H1 (cell line): ENCODE data around the gene RGL3. TPM values are rescaled to one million over a fixed set of nuclear protein-coding genes. Genes with fewer than 3 reads are reported as not detected.

Source experiments
- BRCA1 ChIP-seq: IDR thresholded peaks from 2 replicates; pipeline ENCODE4 v1.6.1; 2012; ENCODE audit warnings: low read depth, low read length, improper control_type of control experiment
- CBX5 ChIP-seq: fragments of 300-800, 300-1000 bp; sonication (generic); IDR thresholded peaks from 2 replicates; pipeline ENCODE4 v1.7.1; 2016; ENCODE audit warnings: antibody characterized with exemption, low read length, low read depth
- CTBP2 ChIP-seq: IDR thresholded peaks from 2 replicates; pipeline ENCODE4 v1.7.0; 2011; ENCODE audit warnings: borderline replicate concordance, mild to moderate bottlenecking, moderate library complexity, mixed read lengths, low read length; ENCODE audit not compliant: insufficient read depth, insufficient read length
- POLR2AphosphoS5 ChIP-seq: IDR thresholded peaks from 2 replicates; pipeline ENCODE4 v1.6.1; 2011; ENCODE audit warnings: low read depth, low read length
- RBBP5 ChIP-seq: IDR thresholded peaks from 2 replicates; pipeline ENCODE4 v1.7.1; 2012; ENCODE audit warnings: low read depth, mild to moderate bottlenecking, inconsistent platforms, low read length, moderate library complexity, borderline replicate concordance
- RNF2 ChIP-seq: fragments of 200-900, 300-1000 bp; sonication (generic); IDR thresholded peaks from 2 replicates; pipeline ENCODE4 v1.7.1; 2016; ENCODE audit warnings: borderline replicate concordance, low read depth, mild to moderate bottlenecking, antibody characterized with exemption, low read length; ENCODE audit not compliant: poor library complexity, severe bottlenecking; ENCODE audit errors: missing control alignments
- SAP30 ChIP-seq: fragments of 300-600 bp; sonication (generic); IDR thresholded peaks from 2 replicates; pipeline ENCODE4 v1.7.1; 2012; ENCODE audit warnings: low read length, moderate library complexity, mild to moderate bottlenecking, inconsistent platforms; ENCODE audit not compliant: insufficient read depth, insufficient replicate concordance
- SUZ12 ChIP-seq: fragments of 200-600 bp; sonication (generic); IDR thresholded peaks from 2 replicates; pipeline ENCODE4 v1.6.1; 2012; ENCODE audit warnings: mild to moderate bottlenecking, inconsistent platforms, low read length, moderate library complexity, mixed read lengths
- TEAD4 ChIP-seq: IDR thresholded peaks from 2 replicates; pipeline ENCODE4 v1.6.1; 2012; ENCODE audit warnings: low read depth, low read length, inconsistent platforms, mixed read lengths
- YY1 ChIP-seq: IDR thresholded peaks from 2 replicates; pipeline ENCODE4 v1.6.1; 2011; ENCODE audit warnings: low read depth, mild to moderate bottlenecking, low read length
- polyA plus RNA-seq, 7 experiments: library from polyadenylated mRNA; depleted of rRNA in 3 of 7; stranded (reverse) in 5 of 7; unstranded in 2 of 7; fragments of >200 nt in 5 of 7; fragments of 200-250 nt in 2 of 7; gene quantifications; 1 replicate in 5 of 7; 2 replicates in 1 of 7; 4 replicates in 1 of 7; pipeline versions ENCODE4 v1.2.1 to v1.2.3, GENCODE V29; 2011 to 2013; ENCODE audit warnings: missing spikeins in 2 of 7, mixed read lengths in 2 of 7
- total RNA-seq: library from RNA; stranded (reverse); fragmentation: NEBNext Ultra II Directional; extraction: Animal tissue kit (Norgen Biotek cat#: 25700); gene quantifications from 2 replicates; pipeline ENCODE4 v1.2.1, GENCODE V29; 2021
- TF ChIP-seq, protein P1 (sequence below): IDR thresholded peaks from 2 replicates; pipeline ENCODE4 v1.6.1; 2012; ENCODE audit warnings: inconsistent platforms
- TF ChIP-seq, protein P2 (sequence below): IDR thresholded peaks from 2 replicates; pipeline ENCODE4 v1.6.1; 2012; ENCODE audit warnings: inconsistent platforms

RGL3 gene
- total and polyA plus RNA-seq, 2 of the 8 experiments (the other 6 are each of a cell fraction or from before 2014, with no cell fraction given): 36.9 to 40.9 TPM

DNA sequence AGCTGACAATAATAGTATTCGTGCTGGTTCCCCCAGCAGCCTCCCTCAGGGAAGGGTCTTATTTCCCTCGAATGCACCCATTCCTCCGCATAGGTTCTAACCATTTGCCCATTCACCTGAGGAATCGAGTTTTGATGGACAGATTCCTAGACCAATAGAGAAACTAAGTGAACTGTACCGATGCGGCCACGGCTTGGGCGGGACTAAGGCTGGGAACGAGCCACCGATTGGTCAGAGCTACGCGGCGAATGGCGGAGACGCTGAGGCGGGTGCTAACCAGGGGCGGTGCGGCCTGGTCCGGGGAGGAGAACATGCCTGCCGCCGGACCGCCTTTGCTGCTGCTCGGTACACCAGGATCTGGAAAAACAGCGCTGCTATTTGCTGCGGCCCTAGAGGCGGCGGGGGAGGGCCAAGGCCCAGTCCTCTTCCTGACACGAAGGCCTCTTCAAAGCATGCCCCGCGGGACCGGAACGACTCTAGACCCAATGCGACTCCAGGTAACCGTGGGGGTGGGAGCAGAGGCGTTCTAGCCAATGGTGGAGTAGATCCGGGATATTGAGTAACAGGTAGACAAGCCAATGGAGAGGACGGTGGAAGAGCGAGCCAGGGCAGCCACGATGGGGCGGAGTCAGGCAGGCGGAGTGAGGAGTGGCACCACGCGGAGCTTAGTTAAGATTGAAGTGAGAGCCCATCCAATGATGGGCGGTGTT, 44.5 kb downstream of the RGL3 start, which contains the start of gene SWSAP1 (continued):
- TF ChIP-seq CBX5 (no peak), POLR2AphosphoS5 (peak; percentile 87), SAP30 (no peak), BRCA1 (no peak), RNF2 (no peak), SUZ12 (no peak), TEAD4 (no peak), CTBP2 (no peak), YY1 (peak; percentile 82; the same call in 1 of the 2 replicates), RBBP5 (no peak)
- TF ChIP-seq, protein P1, sequence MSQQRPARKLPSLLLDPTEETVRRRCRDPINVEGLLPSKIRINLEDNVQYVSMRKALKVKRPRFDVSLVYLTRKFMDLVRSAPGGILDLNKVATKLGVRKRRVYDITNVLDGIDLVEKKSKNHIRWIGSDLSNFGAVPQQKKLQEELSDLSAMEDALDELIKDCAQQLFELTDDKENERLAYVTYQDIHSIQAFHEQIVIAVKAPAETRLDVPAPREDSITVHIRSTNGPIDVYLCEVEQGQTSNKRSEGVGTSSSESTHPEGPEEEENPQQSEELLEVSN: peak; percentile 38; the same call in 1 of the 2 replicates
- TF ChIP-seq, protein P2, sequence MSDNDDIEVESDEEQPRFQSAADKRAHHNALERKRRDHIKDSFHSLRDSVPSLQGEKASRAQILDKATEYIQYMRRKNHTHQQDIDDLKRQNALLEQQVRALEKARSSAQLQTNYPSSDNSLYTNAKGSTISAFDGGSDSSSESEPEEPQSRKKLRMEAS: peak; percentile 50
